Measurements from ENCODE around the gene ST6GALNAC4.

ST6GALNAC4 gene

GRCh38 chr9:127868278-127868902, 48.5 kb downstream of the ST6GALNAC4 start:
- H2AFZ ChIP-seq (ENCODE audit: low read depth, low read length), result no peak overlapping the region
- H3K4me2 ChIP-seq (ENCODE audit: low read length), result no peak overlapping the region

GRCh38 chr9:127867356-127868277, 49.2 kb downstream of the ST6GALNAC4 start:
- H3K27me3 ChIP-seq (ENCODE audit: low read depth, low read length), result no peaks in the 10 kb centered on the region
- H3K79me2 ChIP-seq (ENCODE audit: low read length), result no peaks in the 10 kb centered on the region
- no peak overlapping the region for H2AFZ ChIP-seq (ENCODE audit: low read depth, low read length)
- H4K20me1 ChIP-seq (ENCODE audit: insufficient read depth, low read length), result no peaks in the 10 kb centered on the region
- no peak overlapping the region for H3K4me3 ChIP-seq (ENCODE audit: low read length)
- H3K4me1 ChIP-seq (ENCODE audit: low read length), result peaks cover 6% of the 10 kb centered on the region
- H3K27ac ChIP-seq (ENCODE audit: low read length), result no peak overlapping the region
- H3K9me3 ChIP-seq (ENCODE audit: insufficient read depth, low read length), result no peaks in the 10 kb centered on the region
- no peak overlapping the region for H3K4me2 ChIP-seq (ENCODE audit: low read length)
- TF ChIP-seq EZH2phosphoT487 (IDR thresholded peaks at IDR 0.05; ENCODE audit: low read depth) (no peak), CTCF (IDR thresholded peaks at IDR 0.05; ENCODE audit: low read depth, low read length) (no peak)
- no peak overlapping the region for H3K9ac ChIP-seq (ENCODE audit: low read length)
- no peaks in the 10 kb centered on the region for H3K36me3 ChIP-seq (replicated peaks; ENCODE audit: low read depth, low read length)

More at GRCh38 chr9:127868278-127868902, 48.5 kb downstream of the ST6GALNAC4 start:
- H3K79me2 ChIP-seq (ENCODE audit: low read length), result no peaks in the 10 kb centered on the region
- no peaks in the 10 kb centered on the region for H3K27me3 ChIP-seq (ENCODE audit: low read depth, low read length)
- H3K9ac ChIP-seq (ENCODE audit: low read length), result no peak overlapping the region
- no peaks in the 10 kb centered on the region for H4K20me1 ChIP-seq (ENCODE audit: insufficient read depth, low read length)
- peaks cover 6% of the 10 kb centered on the region for H3K4me1 ChIP-seq (ENCODE audit: low read length)
- no peaks in the 10 kb centered on the region for H3K9me3 ChIP-seq (ENCODE audit: insufficient read depth, low read length)
- H3K36me3 ChIP-seq (replicated peaks; ENCODE audit: low read depth, low read length), result no peaks in the 10 kb centered on the region
- no peak overlapping the region for H3K27ac ChIP-seq (ENCODE audit: low read length)
- TF ChIP-seq CTCF (IDR thresholded peaks at IDR 0.05; ENCODE audit: low read depth, low read length) (no peak), EZH2phosphoT487 (IDR thresholded peaks at IDR 0.05; ENCODE audit: low read depth) (no peak)
- no peak overlapping the region for H3K4me3 ChIP-seq (ENCODE audit: low read length)

GRCh38 chr9:127866535-127866934, 50.3 kb downstream of the ST6GALNAC4 start:
- Histone ChIP-seq H4K20me1 (ENCODE audit: insufficient read depth, low read length) (no peaks in the 10 kb centered on the region), H3K27ac (ENCODE audit: low read length) (no peak overlapping the region), H2AFZ (ENCODE audit: low read depth, low read length) (peak overlapping the region; percentile 49; the same call in 1 of the 2 replicates), H3K4me1 (ENCODE audit: low read length) (peaks cover 6% of the 10 kb centered on the region), H3K36me3 (replicated peaks; ENCODE audit: low read depth, low read length) (no peaks in the 10 kb centered on the region), H3K27me3 (ENCODE audit: low read depth, low read length) (no peaks in the 10 kb centered on the region), H3K79me2 (ENCODE audit: low read length) (no peaks in the 10 kb centered on the region), H3K9me3 (ENCODE audit: insufficient read depth, low read length) (no peaks in the 10 kb centered on the region), H3K4me2 (ENCODE audit: low read length) (peak overlapping the region; percentile 58), H3K9ac (ENCODE audit: low read length) (no peak overlapping the region), H3K4me3 (ENCODE audit: low read length) (peak overlapping the region; percentile 25; the same call in 1 of the 2 replicates)
- TF ChIP-seq EZH2phosphoT487 (IDR thresholded peaks at IDR 0.05; ENCODE audit: low read depth), result no peak
- no peak for TF ChIP-seq CTCF (IDR thresholded peaks at IDR 0.05; ENCODE audit: low read depth, low read length)
